AG20443 (cell line): Measurements from ENCODE around the gene SLK.

Experiments used
- DNase-seq: peaks from one replicate; pipeline ENCODE4 v3.0.0; 2012; ENCODE audit warnings: low spot score, mixed read lengths

Gene SLK

DNA sequence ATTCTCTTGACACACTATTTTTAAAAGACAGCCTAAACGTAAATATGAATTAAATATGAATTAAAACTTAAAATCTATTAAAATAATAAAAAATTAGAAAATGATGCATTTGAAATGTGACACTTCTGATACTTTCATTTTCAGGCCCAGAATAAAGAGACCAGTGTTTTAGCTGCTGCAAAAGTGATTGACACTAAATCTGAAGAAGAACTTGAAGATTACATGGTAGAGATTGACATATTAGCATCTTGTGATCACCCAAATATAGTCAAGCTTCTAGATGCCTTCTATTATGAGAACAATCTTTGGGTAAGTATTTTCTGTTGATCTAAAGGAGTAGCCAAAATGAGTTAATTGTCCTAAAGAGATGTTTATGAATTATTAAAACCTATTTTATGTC lies 23.6 kb downstream of the SLK start:
- no peak for DNase-seq

DNA sequence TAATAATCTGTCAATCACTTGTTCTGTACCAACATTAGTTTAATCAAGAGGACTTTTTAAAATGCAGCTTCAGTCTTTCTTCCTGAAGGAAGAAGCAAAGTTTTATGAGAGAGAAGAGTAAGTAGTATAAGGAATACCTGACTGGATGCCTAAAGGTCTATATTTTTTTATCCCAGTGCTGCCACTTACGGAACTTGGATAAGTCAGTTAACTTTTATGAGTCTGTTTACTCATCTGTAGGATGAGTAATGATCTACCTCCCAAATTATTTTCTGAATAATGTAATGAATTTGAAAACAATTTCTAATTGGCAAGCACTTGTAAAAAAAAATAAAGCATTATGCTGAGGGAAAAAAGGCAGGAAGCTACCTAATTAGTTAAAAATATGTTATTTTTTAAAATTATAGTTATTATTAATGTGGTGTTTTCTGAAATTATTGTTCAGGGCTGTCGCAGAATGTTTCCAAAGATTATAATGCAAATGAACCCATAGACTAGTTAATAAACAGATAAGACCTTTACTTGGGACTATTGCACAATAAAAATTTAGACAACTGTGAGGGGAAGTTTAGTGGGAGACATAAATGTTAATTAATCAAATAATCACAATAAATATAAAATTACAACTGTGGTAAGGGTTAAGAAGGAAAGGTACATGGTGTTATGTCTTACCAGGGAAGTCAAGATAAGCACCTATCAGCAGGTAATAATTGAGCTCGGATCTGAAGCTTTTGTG lies 24.6 kb downstream of the SLK start:
- DNase-seq = no peak

DNA sequence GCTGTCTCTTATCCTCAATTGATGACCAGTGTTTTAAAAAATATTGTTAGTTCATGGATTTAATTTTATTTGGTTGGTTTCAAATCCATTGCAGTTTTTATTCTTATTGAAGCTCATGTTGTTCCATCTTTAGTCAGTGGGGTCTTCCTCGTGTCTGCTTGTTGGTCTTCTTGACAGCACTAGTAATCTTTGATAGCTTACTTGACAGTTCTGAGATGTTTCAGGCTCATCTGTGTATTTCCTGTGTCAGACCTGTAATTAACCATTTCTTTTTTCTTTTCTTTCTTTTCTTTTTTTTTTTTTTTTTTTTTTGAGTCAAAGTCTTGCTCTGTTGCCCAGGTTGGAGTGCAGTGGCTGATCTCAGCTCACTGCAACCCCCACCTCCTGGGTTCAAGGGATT lies 28.2 kb downstream of the SLK start:
- DNase-seq = no peak

DNA sequence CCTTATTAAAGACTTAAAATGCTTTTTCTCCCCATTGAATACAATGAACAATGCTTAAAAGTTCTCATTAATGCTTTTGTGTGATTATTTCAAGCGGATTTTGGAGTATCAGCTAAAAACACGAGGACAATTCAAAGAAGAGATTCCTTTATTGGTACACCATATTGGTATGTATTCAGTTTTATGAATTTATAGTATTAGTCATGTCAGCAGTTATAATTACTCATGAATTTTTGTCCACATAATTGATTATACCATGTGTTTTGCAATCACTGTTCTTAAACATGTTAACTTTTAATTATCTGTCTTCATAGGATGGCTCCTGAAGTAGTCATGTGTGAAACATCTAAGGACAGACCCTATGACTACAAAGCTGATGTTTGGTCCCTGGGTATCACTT lies 31.9 kb downstream of the SLK start:
- DNase-seq = no peak

DNA sequence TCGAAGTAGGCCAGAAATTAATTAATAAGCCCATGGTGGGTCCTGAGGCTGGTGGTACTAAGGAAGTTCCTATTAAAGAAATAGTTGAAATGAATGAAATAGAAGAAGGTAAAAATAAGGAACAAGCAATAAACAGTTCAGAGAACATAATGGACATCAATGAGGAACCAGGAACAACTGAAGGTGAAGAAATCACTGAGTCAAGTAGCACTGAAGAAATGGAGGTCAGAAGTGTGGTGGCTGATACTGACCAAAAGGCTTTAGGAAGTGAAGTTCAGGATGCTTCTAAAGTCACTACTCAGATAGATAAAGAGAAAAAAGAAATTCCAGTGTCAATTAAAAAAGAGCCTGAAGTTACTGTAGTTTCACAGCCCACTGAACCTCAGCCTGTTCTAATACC lies 36.0 kb downstream of the SLK start:
- DNase-seq = no peak

DNA sequence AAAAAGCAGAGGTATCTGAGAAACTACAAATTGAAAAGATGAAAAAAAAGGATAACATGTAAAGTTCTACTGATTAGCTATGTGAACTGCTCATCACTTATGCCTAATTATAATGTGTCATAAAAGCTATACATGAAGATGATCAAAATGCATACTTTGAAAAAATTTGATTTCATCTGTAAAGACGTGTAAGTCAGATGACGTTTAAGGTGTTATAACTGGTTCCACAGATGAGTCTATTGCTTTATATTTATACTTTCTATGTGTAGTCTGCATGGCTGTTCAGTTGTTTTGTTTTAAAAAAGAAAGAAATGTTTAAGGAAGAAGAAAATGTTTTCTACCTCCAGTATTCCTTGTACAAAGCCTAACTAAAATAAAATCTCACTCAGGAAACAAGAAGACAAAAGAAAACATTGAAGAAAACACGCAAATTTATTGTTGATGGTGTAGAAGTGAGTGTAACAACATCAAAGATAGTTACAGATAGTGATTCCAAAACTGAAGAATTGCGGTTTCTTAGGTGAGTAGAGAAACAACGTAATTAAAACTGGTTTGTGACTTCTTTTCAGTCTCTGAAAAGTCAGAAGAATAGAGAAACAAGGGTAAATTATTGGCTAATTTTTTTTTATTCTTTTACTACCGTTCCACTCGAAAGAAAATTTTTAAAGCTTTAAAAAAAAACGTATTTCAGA lies 38.4 kb downstream of the SLK start:
- no peak for DNase-seq

DNA sequence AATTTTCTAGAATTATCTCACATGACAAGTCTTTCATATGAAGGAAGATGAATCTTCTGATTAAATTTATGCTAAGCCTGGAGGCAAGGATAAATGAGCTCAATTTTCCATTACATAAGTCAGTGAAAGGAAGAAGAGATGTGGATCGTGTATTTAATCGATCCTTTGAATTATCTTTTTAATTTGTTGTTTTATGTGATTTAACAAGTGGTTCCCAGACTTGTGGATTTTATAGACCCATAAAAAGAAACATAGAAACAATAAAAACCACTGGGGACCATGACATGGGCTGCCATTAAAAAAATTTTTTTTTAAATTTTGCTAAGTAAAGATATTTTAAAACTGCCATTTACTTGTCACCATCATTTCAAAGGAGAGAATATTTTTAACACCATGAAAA lies 45.0 kb downstream of the SLK start:
- no peak for DNase-seq

DNA sequence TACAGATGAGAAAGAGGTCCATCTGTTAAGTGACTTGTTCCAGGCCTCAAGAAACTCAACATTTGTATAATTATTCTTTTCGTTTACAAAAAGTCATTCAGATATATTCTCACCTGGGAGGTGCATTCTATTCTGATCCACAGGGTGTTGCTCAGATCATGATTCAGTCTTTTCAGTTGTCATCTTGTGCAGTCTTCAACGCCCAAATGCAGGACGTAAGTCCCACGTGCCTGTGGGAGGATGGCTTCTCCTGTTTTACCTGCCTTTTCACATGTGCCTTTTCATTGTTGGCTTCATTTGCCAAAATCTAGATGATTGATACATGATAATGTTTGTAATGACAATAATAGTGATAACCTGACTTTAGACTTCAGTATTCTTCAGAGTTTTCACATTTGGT lies 46.5 kb downstream of the SLK start:
- DNase-seq = no peak

DNA sequence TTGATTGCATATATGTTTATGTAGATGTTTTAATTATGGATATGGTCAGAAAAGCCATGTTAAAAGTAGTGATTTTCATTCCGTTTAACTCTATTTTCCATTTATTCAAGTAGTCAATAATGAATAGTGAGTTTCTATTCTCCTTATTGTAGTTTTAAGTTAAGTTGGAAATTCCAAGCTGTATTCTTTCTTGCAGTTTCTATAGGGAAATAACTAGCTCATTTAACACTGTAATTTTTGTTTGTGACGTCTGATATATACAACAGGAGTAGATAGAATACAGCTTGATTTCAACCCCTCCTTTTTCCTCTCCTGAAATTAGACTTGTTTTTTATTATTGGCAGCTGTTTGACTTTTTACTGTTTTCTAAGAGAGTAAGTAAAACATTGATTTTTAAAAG lies 47.2 kb downstream of the SLK start:
- DNase-seq = no peak

DNA sequence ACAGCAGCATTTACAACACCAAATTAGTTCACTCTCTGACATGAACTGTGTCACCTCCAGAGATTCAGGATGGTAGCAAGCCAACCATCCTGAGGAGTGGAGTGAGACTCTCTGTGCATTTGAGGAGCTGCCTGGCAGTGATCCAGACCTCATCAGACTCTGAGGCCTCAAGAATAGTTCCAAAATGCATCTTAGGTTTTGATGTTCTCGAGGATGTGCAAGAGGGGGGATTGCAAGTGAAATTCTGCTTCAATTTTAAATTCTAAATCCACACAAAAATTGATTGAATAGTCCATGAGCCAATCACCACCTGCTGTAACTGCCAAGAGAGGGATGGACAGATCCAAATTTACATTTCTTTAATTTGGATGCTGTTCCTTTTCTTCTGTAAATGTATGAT lies 49.7 kb downstream of the SLK start:
- DNase-seq = no peak

DNA sequence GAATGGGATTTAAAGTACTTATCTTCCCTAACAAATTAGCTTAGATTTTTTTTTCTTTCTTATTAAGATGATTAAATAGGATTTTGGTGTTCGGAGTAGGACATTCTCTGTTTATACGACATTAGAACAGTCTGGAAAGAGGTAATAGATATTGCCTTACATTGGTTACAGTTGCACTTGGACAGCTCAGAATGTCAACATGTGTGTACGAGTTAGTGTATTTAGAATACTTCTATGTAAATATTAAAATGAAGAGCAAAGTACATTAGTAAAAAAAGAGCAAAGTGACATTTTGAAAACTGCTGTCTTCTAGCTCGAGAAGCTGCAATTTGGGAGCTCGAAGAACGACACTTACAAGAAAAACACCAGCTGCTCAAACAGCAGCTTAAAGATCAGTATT lies 51.5 kb downstream of the SLK start:
- no peak for DNase-seq

DNA sequence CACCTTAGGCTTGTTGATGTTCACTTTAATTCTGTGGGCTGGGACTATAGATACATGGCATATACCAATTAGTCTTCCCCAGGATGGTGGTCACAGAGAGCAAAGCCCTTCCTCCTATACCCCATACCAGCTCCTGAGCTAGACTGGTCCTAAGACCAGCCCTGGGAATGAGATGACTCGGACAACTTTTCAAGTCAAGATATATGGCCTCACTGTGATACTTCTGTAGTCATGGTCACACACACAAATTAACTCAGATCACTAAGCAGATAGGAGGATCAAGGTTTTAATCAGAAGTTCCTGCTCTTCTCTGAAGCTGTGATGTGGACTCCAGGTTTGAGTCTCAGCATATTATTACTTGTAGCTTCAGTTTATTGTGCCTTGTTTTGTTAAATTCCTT lies 53.1 kb downstream of the SLK start:
- no peak for DNase-seq

DNA sequence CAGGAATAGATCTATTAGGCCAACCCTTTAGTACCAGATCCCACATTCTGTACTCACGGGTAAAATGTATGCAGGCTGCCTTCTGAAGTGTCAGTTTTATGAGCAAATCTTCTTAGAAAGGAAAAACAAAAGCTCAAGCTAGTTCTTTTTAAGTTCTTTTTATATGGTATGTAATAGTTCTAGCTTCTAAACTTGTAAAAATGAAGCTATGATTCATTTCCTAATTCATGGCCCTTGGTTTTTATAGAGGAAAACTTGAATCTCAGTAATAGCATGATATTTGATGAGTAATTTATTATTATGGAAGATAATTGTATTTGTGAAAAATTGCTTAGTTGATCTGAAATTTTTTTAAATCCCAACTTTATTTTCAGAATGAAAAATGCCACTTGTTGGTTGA lies 54.3 kb downstream of the SLK start:
- DNase-seq = no peak

DNA sequence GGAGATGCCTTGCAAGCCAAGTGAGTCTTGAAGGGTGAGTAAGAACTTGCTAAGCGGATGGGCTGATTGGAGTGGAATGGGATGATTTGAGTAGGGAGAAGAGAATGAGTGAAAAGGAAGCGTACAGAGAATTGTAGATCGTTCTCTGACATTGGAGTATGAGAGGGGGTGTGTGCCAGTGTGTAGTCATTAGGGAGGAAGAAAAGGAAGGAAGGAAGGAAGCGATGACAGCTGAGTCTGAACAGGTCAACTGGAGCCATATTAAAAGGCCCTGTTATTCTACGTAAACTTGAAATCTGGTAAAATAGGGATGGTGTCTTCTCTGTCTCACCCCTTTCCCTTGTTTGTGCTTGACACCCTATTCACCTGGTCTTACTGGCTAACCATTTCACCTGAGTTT lies 55.1 kb downstream of the SLK start:
- no peak for DNase-seq

DNA sequence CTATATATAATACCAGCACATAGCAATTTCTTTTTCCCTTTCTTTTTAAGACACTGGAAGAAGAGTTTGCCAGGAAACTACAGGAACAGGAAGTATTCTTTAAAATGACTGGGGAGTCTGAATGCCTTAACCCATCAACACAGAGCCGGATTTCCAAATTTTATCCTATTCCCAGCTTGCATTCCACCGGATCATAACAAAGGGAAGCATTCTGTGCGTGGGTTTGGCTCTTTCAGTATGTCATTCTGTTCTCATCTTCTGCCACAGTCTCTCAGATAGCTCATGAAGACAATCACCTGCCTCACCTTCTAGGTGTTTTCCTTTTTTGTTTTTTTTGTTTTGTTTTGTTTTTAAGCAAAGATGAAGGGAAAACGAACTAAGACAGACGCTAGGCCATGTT lies 58.6 kb downstream of the SLK start:
- no peak for DNase-seq

DNA sequence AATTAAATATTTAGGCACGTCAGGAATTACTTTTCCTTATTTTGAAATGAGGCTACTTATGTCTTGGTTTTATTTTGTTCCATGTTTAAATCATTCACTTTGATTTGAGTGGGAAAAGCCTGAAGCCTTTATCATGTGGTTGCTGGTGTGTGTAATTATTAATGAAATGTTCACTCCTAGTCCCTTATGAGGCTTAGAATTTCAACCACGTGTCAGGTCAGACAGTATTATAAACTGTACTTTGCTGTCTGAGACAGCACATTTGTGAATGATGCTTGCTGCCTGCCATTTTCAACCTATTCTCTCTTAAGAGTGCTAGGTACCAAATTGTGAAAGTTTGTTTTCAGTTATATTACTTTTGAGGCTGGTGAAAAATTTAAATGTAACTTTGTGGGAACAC lies 59.8 kb downstream of the SLK start:
- DNase-seq = no peak

DNA sequence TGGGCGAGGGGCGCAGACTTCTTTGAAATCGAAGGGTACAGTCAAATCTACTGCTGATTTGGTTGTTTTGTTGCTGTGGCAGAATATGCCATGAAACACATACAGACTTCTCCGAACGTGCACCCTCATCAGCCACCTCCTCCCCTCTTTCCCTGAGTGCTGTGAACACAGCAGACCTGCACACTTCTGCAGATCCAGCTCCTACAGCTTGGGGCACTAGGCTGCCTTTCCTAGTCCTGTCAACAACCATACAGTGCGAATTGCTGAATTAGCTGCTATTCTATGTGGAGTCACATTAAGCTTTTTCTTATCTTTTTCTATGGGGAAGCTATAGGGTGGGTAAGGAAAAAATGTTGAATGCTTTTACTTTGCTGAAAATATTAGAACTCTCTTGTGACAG lies 61.2 kb downstream of the SLK start:
- DNase-seq = no peak

DNA sequence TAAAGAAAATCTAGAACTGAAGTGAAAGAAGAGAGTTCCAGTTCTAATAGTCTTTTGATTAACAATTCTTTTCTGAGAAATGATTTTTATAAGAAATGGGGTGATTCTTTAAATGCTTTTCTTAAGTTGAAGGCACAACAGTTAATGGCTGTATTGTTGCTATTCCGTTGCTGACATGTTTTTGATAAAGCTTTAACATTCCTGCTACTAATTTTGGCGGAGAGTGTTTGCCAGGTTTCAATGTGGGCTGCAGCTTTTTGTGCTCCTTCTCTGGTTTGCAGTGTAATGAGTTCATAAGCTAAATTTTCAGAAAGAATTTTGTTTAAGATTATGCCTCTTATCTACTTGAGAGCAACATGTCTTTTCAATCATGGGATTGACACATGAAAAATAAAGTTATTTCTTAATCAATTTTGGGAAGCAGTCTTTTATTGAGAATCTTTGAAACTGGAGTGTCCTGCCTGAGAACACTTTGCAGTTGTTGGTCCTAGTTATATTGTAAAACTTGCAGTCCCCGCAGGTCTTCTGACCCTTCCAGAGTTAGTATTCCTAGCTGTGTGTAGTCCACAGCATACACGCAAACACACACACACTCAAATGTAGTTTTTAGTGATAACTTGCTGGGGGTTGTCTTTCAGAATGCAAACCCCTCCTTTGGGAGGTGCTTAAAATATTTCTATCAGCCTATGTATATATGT lies 62.0 kb downstream of the SLK start:
- DNase-seq = no peak

DNA sequence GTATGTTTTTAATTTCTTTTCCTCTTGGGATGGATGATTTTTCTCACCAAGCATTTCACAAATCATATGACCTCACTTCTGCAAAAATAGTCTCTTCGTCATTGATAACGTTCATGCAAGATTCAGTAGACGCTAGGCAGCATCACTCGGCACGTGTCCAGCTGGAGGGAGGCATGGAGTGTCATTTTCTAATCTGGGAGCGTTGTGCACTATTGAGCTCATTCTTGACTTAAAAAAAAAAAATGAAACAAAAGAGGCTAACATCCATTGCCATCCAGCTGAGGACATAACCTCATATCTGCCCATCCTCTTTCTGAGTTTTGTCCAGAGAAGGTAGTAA lies 62.6 kb downstream of the SLK start:
- no peak for DNase-seq

DNA sequence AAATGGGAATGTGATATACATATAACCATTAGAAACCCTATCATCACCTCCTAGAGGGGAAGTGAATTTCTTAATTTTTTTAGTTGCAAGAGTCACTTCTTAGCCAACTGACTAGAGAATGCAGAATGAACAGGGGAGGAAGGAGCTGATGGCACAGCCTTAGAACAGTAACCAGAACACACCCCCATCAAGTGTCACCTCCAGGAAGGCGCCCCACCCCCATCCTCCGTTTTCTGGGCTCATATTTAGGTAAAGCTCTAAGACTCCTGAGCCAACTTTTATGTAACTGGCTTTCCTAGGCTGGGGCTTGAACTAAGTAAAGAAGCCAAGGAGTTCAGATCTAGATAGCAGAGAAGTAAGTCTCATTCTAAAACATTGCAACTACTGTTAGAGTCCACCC lies 64.7 kb downstream of the SLK start:
- no peak for DNase-seq

DNA sequence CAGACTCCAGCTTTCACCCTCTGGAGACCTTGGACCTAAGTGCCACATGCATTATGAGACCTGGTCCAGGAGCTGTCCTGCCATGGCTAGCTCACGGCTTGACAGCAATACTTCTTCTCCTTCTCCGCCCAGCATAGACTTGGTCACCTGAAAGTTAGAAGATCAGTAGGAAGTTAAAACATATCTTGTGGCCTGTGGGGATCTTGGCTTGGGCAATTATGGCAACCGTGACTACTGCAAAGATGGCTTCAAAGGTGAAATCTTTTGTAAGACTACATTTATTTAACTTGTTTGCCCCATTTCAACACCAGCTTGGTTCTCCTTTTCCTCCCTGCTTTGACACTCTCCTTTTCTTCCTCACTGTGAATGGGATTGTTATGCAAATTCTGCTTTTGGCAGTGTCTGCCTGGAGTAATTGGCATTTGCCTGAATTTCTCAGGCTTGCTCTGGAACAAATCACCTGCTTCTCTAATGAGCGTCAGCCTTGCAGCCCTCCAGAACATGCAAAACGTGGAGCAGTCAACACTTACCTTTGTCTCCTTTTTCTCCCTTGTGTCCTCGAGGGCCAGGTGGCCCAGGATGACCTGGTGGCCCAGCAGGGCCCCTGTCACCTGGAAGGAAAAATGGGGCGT lies 65.3 kb downstream of the SLK start:
- DNase-seq = peak; percentile 2

DNA sequence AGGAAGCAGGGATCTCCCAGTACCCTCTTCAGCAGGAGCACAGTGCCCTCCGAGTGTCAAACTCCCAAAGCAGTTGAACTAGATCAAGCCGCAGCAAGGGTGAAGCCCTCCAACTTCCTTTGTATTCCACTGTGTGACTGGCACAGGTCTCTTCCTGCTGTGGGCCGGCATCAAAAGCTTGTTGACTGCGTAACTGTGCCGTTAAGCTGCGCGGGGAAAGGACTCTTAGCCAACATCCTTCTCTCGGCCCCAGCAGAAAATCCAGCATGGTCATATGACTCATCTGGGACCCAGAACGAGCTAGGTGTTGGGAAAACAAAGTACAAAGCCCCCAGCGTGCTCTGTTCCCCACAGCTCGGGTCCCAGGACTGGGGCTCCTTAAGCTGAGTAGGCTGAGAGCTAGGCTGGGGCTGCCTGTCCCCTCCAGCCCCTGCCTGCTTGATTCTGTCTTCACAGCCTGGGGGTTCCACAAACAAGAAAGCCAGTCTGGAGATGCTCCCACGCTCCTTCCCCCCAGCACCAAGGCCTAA lies 66.5 kb downstream of the SLK start:
- DNase-seq = peak; percentile 5

DNA sequence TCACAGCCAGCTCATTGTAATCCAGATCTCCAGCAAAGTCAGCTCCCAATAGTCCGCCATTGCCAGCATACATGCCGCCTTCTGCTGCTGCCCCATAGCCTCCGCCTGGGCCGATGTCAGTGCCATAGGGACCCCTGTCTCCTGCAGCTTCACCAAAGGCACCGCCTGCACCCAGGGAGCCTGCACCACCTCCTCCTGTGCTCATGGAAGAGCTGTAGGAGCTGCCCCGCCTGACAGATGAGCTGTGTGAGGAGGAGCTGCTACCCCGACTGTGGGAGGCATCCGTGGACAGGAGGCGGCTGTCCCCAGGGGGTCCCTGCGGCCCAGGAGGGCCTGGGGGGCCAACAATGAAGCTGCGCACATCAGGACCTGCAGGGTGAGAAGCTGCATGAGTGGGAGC lies 67.0 kb downstream of the SLK start:
- DNase-seq = no peak
